ENCODE measurements around the gene C11orf58. TPM values are rescaled to one million over a fixed set of nuclear protein-coding genes. Genes with fewer than 3 reads are reported as not detected.

Gene C11orf58
- total RNA-seq, 1 donor from 2014 or later: 143 TPM

- Mint-ChIP-seq H3K36me3 (ENCODE audit: unreplicated experiment) (no peaks in the 10 kb centered on the region), H3K27ac (ENCODE audit: unreplicated experiment) (no peak overlapping the region), H3K4me1 (ENCODE audit: unreplicated experiment) (no peaks in the 10 kb centered on the region), H3K9me3 (ENCODE audit: unreplicated experiment) (no peaks in the 10 kb centered on the region), H3K4me3 (ENCODE audit: unreplicated experiment) (no peak overlapping the region), H3K27me3 (ENCODE audit: unreplicated experiment) (no peaks in the 10 kb centered on the region)
- DNase-seq (ENCODE audit: extremely low spot score, unreplicated experiment): peak; percentile 67
- no peak for TF ChIP-seq CTCF (IDR thresholded peaks at IDR 0.05)
These were observed 35.8 kb downstream of the C11orf58 start for GRCh38 chr11:16773981-16774935.

- DNase-seq (ENCODE audit: extremely low spot score, unreplicated experiment): peak; percentile 36
- no peaks in the 10 kb centered on the region for H3K27me3 Mint-ChIP-seq (ENCODE audit: unreplicated experiment)
- TF ChIP-seq CTCF (IDR thresholded peaks at IDR 0.05): no peak
- H3K9me3 Mint-ChIP-seq (ENCODE audit: unreplicated experiment): no peaks in the 10 kb centered on the region
- no peak overlapping the region for H3K27ac Mint-ChIP-seq (ENCODE audit: unreplicated experiment)
- H3K4me1 Mint-ChIP-seq (ENCODE audit: unreplicated experiment): no peaks in the 10 kb centered on the region
- H3K4me3 Mint-ChIP-seq (ENCODE audit: unreplicated experiment): no peak overlapping the region
- no peaks in the 10 kb centered on the region for H3K36me3 Mint-ChIP-seq (ENCODE audit: unreplicated experiment)
These were observed 36.6 kb downstream of the C11orf58 start for GRCh38 chr11:16774936-16775613.

- no peak for TF ChIP-seq CTCF (IDR thresholded peaks at IDR 0.05)
- Mint-ChIP-seq H3K4me3 (ENCODE audit: unreplicated experiment) (no peak overlapping the region), H3K4me1 (ENCODE audit: unreplicated experiment) (peaks cover 3% of the 10 kb centered on the region), H3K27me3 (ENCODE audit: unreplicated experiment) (no peaks in the 10 kb centered on the region), H3K27ac (ENCODE audit: unreplicated experiment) (no peak overlapping the region), H3K9me3 (ENCODE audit: unreplicated experiment) (no peaks in the 10 kb centered on the region), H3K36me3 (ENCODE audit: unreplicated experiment) (peaks cover 2% of the 10 kb centered on the region)
- DNase-seq (ENCODE audit: extremely low spot score, unreplicated experiment): peak; percentile 67
These were observed 37.3 kb downstream of the C11orf58 start for GRCh38 chr11:16775614-16776283.

- H3K9me3 Mint-ChIP-seq (ENCODE audit: unreplicated experiment): no peaks in the 10 kb centered on the region
- H3K36me3 Mint-ChIP-seq (ENCODE audit: unreplicated experiment): peaks cover 2% of the 10 kb centered on the region
- H3K4me1 Mint-ChIP-seq (ENCODE audit: unreplicated experiment): peaks cover 3% of the 10 kb centered on the region
- H3K27ac Mint-ChIP-seq (ENCODE audit: unreplicated experiment): no peak overlapping the region
- peak; percentile 80 for DNase-seq (ENCODE audit: extremely low spot score, unreplicated experiment)
- no peak overlapping the region for H3K4me3 Mint-ChIP-seq (ENCODE audit: unreplicated experiment)
- no peak for TF ChIP-seq CTCF (IDR thresholded peaks at IDR 0.05)
- no peaks in the 10 kb centered on the region for H3K27me3 Mint-ChIP-seq (ENCODE audit: unreplicated experiment)
These were observed 38.5 kb downstream of the C11orf58 start for GRCh38 chr11:16776711-16777612.
